Keratinocyte (primary cell): Measurements from ENCODE around the gene TNP1. TPM values are rescaled to one million over a fixed set of nuclear protein-coding genes. Genes with fewer than 3 reads are reported as not detected.

Experiments
- DNase-seq: peaks from one replicate; pipeline ENCODE4 v3.0.0-alpha.2; 2011; ENCODE audit warnings: low read depth, missing footprints, low spot score
- FAIRE-seq: peaks from 2 replicates; lab custom pipeline; 2011; peaks lifted over from hg19 to GRCh38; lab: Jason Lieb, UNC
- H2AFZ ChIP-seq: 2 replicates; pipeline ENCODE4 v1.6.0; 2012; ENCODE audit warnings: low read length, control low read depth, inconsistent platforms; ENCODE audit not compliant: control insufficient read depth
- H3K27ac ChIP-seq: 2 replicates; pipeline ENCODE4 v1.5.1; 2011; ENCODE audit warnings: low read length; ENCODE audit not compliant: control insufficient read depth, insufficient read depth
- H3K27me3 ChIP-seq: 3 replicates; pipeline ENCODE4 v1.6.0; 2011; ENCODE audit warnings: low read length; ENCODE audit not compliant: control insufficient read depth, insufficient read depth; ENCODE audit errors: extremely low read depth
- H3K36me3 ChIP-seq, 2 experiments: 2 replicates in 1 of 2; 3 replicates in 1 of 2; pipeline ENCODE4 v1.5.1; 2011; ENCODE audit warnings: low read length in 2 of 2, mild to moderate bottlenecking in 1 of 2; ENCODE audit not compliant: control insufficient read depth in 2 of 2, insufficient read depth in 2 of 2; ENCODE audit errors: extremely low read depth in 1 of 2
- H3K4me1 ChIP-seq: 3 replicates; pipeline ENCODE4 v1.5.1; 2011; ENCODE audit warnings: low read length; ENCODE audit not compliant: control insufficient read depth, insufficient read depth; ENCODE audit errors: extremely low read depth
- H3K4me2 ChIP-seq: 3 replicates; pipeline ENCODE4 v1.6.0; 2011; ENCODE audit warnings: low read depth, low read length; ENCODE audit not compliant: control insufficient read depth, insufficient read depth; ENCODE audit errors: extremely low read depth
- H3K4me3 ChIP-seq, 3 experiments: fragments of 200-600 bp in 1 of 3; sonication (generic) in 1 of 3; 2 replicates in 2 of 3; 3 replicates in 1 of 3; pipeline ENCODE4 v1.5.1; 2011 to 2016; ENCODE audit warnings: low read length in 3 of 3, mild to moderate bottlenecking in 3 of 3, control low read depth in 2 of 3, inconsistent platforms in 1 of 3, low read depth in 1 of 3, mixed read lengths in 1 of 3, mixed run types in 1 of 3, moderate library complexity in 1 of 3; ENCODE audit not compliant: control insufficient read depth in 2 of 3, insufficient read depth in 2 of 3; ENCODE audit errors: extremely low read depth in 1 of 3
- H3K79me2 ChIP-seq: 2 replicates; pipeline ENCODE4 v1.6.0; 2012; ENCODE audit warnings: low read length; ENCODE audit not compliant: control insufficient read depth, insufficient read depth
- H3K9ac ChIP-seq: 3 replicates; pipeline ENCODE4 v1.6.0; 2011; ENCODE audit warnings: low read length; ENCODE audit not compliant: control insufficient read depth, insufficient read depth; ENCODE audit errors: extremely low read depth
- H3K9me1 ChIP-seq: 3 replicates; pipeline ENCODE4 v1.6.0; 2011; ENCODE audit warnings: low read length; ENCODE audit not compliant: control insufficient read depth, insufficient read depth; ENCODE audit errors: extremely low read depth
- H3K9me3 ChIP-seq: 2 replicates; pipeline ENCODE4 v1.5.1; 2012; ENCODE audit warnings: low read depth, low read length; ENCODE audit not compliant: control insufficient read depth
- H4K20me1 ChIP-seq: 3 replicates; pipeline ENCODE4 v1.6.0; 2011; ENCODE audit warnings: low read length; ENCODE audit not compliant: control insufficient read depth, insufficient read depth; ENCODE audit errors: extremely low read depth
- CTCF ChIP-seq, 3 experiments: IDR thresholded peaks in 1 of 3; conservative IDR thresholded peaks in 1 of 3; optimal IDR thresholded peaks in 1 of 3; 2 replicates in 2 of 3; 3 replicates in 1 of 3; pipeline versions ENCODE3 to v1.5.1; 2011; ENCODE audit warnings: low read length in 3 of 3, mild to moderate bottlenecking in 3 of 3, moderate library complexity in 2 of 3, control low read depth in 1 of 3, inconsistent platforms in 1 of 3; ENCODE audit not compliant: insufficient read depth in 2 of 3; ENCODE audit errors: extremely low read depth in 1 of 3
- EZH2 ChIP-seq: IDR thresholded peaks from one replicate; pipeline ENCODE4 v1.6.1; 2012; ENCODE audit warnings: inconsistent platforms, mild to moderate bottlenecking, low read length, moderate library complexity
- dilution Hi-C: fragments of 300-500 bp; cut with MboI; formaldehyde crosslinking; loops from one replicate; pipeline ENCODE4 v1.7.0; 2020; ENCODE audit warnings: low sequenced_read_pairs; ENCODE audit not compliant: extremely low pct_ligation_motif_present
- polyA plus RNA-seq, 5 experiments: library from polyadenylated mRNA; depleted of rRNA in 3 of 5; stranded (reverse) in 3 of 5; stranded (forward) in 1 of 5; unstranded in 1 of 5; fragments of >200 nt; gene quantifications; 1 replicate in 1 of 5; 2 replicates in 3 of 5; 3 replicates in 1 of 5; pipeline versions ENCODE4 v1.2.1 to v1.2.3, GENCODE V29; 2011 to 2012; ENCODE audit warnings: missing spikeins in 2 of 5, low read depth in 1 of 5, low replicate concordance in 1 of 5

TNP1 gene
- polyA plus RNA-seq, 1 donor (not counting 4 experiments of a cell fraction or from before 2014, with no cell fraction given), result not detected

- Histone ChIP-seq H3K27me3 (peaks cover 3% of the 10 kb centered on the region), H3K4me3 (no peak overlapping the region), H3K9me1 (no peaks in the 10 kb centered on the region), H4K20me1 (no peaks in the 10 kb centered on the region), H3K27ac (no peak overlapping the region), H3K4me1 (no peaks in the 10 kb centered on the region), H3K79me2 (no peaks in the 10 kb centered on the region), H3K4me2 (no peak overlapping the region), H3K9ac (no peak overlapping the region), H3K9me3 (no peaks in the 10 kb centered on the region), H2AFZ (no peak overlapping the region), H3K36me3 (no peaks in the 10 kb centered on the region)
- DNase-seq (no peak), FAIRE-seq (no peak)
- TF ChIP-seq EZH2 (no peak), CTCF (optimal IDR thresholded peaks at IDR 0.05 in 1 of 3, IDR thresholded peaks at IDR 0.05 in 1 of 3, conservative IDR thresholded peaks at IDR 0.05 in 1 of 3; ENCODE audit: extremely low read depth in 1 of 3, insufficient read depth in 2 of 3, low read length in 3 of 3) (no peak)
- dilution Hi-C loops, result no loop called here
These were observed 27.3 kb upstream of the TNP1 start for GRCh38 chr2:216887138-216887537.

GRCh38 chr2:216885117-216885553 lies 25.3 kb upstream of the TNP1 start:
- no peak overlapping the region for H2AFZ ChIP-seq
- dilution Hi-C loops, result no loop called here

More at GRCh38 chr2:216885117-216885553, 25.3 kb upstream of the TNP1 start:
- Histone ChIP-seq H3K79me2 (no peaks in the 10 kb centered on the region), H4K20me1 (no peaks in the 10 kb centered on the region), H3K9me3 (no peaks in the 10 kb centered on the region), H3K9ac (no peak overlapping the region), H3K27ac (no peak overlapping the region), H3K9me1 (no peaks in the 10 kb centered on the region), H3K27me3 (peaks cover 3% of the 10 kb centered on the region), H3K4me2 (no peak overlapping the region), H3K36me3 (no peaks in the 10 kb centered on the region), H3K4me3 (no peak overlapping the region), H3K4me1 (no peaks in the 10 kb centered on the region)
- no peak for DNase-seq
- no peak for FAIRE-seq
- TF ChIP-seq CTCF (optimal IDR thresholded peaks at IDR 0.05 in 1 of 3, IDR thresholded peaks at IDR 0.05 in 1 of 3, conservative IDR thresholded peaks at IDR 0.05 in 1 of 3; ENCODE audit: extremely low read depth in 1 of 3, insufficient read depth in 2 of 3, low read length in 3 of 3) (no peak), EZH2 (no peak)
